Natural killer cell (primary cell): Measurements from ENCODE around the gene MRPL39. TPM values are rescaled to one million over a fixed set of nuclear protein-coding genes. Genes with fewer than 3 reads are reported as not detected.

Experiments
- ATAC-seq, 3 donors: fragments of 150-1000 bp in 2 of 3; fragments of 200-7000 bp in 1 of 3; cut with Tn5 transposase; 1 replicate in 1 of 3; 2 replicates in 2 of 3; pipeline ENCODE4 v1.10.0; 2021; ENCODE audit warnings: mild to moderate bottlenecking in 2 of 3, moderate library complexity in 2 of 3
- DNase-seq, 2 donors: peaks; one replicate each; pipeline versions ENCODE4 v3.0.0 to v3.0.0-alpha.2; 2013 to 2021; ENCODE audit warnings: mixed read lengths in 1 of 2
- H3K27ac ChIP-seq: one replicate; pipeline ENCODE4 v1.5.1; 2013; ENCODE audit warnings: mild to moderate bottlenecking, low read length
- H3K27me3 ChIP-seq: one replicate; pipeline ENCODE4 v1.6.1; 2013; ENCODE audit warnings: low read length; ENCODE audit not compliant: control insufficient read depth, insufficient read depth
- H3K36me3 ChIP-seq: one replicate; pipeline ENCODE4 v1.6.1; 2013; ENCODE audit warnings: low read length; ENCODE audit not compliant: control insufficient read depth, insufficient read depth
- H3K4me1 ChIP-seq: one replicate; pipeline ENCODE4 v1.6.1; 2013; ENCODE audit warnings: low read length; ENCODE audit not compliant: control insufficient read depth, insufficient read depth
- H3K4me3 ChIP-seq: one replicate; pipeline ENCODE4 v1.5.1; 2013; ENCODE audit warnings: low read length
- H3K9me3 ChIP-seq: one replicate; pipeline ENCODE4 v1.6.1; 2013; ENCODE audit warnings: low read length; ENCODE audit not compliant: control insufficient read depth, insufficient read depth
- H3K27ac Mint-ChIP-seq, 2 donors: one replicate each; pipeline ENCODE4 v1.8.0; 2022; ENCODE audit warnings: mild to moderate bottlenecking in 2 of 2, mixed read lengths in 2 of 2, moderate library complexity in 1 of 2
- H3K27me3 Mint-ChIP-seq, 2 donors: one replicate each; pipeline ENCODE4 v1.8.0; 2022; ENCODE audit warnings: low read depth in 2 of 2, mixed read lengths in 2 of 2
- H3K36me3 Mint-ChIP-seq: one replicate; pipeline ENCODE4 v1.8.0; 2022; ENCODE audit warnings: mixed read lengths
- H3K4me1 Mint-ChIP-seq, 2 donors: one replicate each; pipeline ENCODE4 v1.8.0; 2022; ENCODE audit warnings: mixed read lengths in 2 of 2
- H3K4me3 Mint-ChIP-seq: one replicate; pipeline ENCODE4 v1.8.0; 2022; ENCODE audit warnings: mild to moderate bottlenecking, moderate library complexity, mixed read lengths
- H3K9me3 Mint-ChIP-seq, 2 donors: one replicate each; pipeline ENCODE4 v1.8.0; 2022; ENCODE audit warnings: mixed read lengths in 2 of 2
- WGBS: methylation state at CpG from one replicate; pipeline ENCODE4 v1.1.7; 2013; ENCODE audit warnings: missing lambda C conversion rate; ENCODE audit not compliant: insufficient coverage; 5-methylcytosine and 5-hydroxymethylcytosine counted together
- intact Hi-C: fragments of 100-400 bp; cut with micrococcal nuclease; formaldehyde crosslinking; loops from one replicate; pipeline ENCODE4 v1.14.2; 2022
- total RNA-seq, 4 donors: library from RNA; stranded (reverse); fragments of 120-200 nt in 1 of 4; gene quantifications; one replicate each; pipeline versions ENCODE4 v1.2.3 to v1.2.4, GENCODE V29; 2013 to 2022
- TF ChIP-seq, protein P1 (sequence below): fragments of 200-600 bp; IDR thresholded peaks from one replicate; pipeline ENCODE4 v1.8.0; 2022; ENCODE audit warnings: antibody characterized with exemption

The MRPL39 gene
- total RNA-seq, 3 donors from 2014 or later (not counting 1 experiment from before 2014, with no cell fraction given) = 10.8 to 12.8 (median 10.8) TPM

DNA sequence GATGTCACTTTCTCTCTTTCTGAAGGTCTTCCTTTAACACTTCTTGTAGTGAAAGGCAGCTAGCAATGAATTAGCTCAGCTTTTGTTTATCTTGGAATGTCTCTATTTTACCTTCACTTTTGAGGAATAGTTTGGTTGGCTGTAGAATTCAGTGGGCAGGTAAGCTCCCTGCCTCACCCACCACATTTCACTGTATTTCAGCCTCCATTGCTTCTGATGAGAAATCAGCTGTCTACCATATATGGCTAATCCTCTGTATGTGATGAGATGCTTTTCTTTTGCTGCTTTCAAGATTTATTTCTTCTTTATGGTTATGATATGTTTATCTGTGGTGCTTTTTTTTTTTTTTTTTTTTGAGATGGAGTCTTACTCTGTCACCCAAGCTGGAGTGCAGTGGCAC lies 70.1 kb downstream of the MRPL39 start:
- DNase-seq = no peak
- intact Hi-C loops = no loop called here
- ATAC-seq = no peak
- Mint-ChIP-seq H3K4me1 (no peaks in the 10 kb centered on the region), H3K36me3 (peaks cover 17% of the 10 kb centered on the region), H3K9me3 (peaks cover 4 to 7% of the 10 kb centered on the region in 2 donors), H3K4me3 (no peak overlapping the region), H3K27me3 (peaks cover 8 to 9% of the 10 kb centered on the region in 2 donors), H3K27ac (no peak overlapping the region)
- H3K27ac ChIP-seq = no peak overlapping the region
- peaks cover 2% of the 10 kb centered on the region for H3K9me3 ChIP-seq
- H3K4me3 ChIP-seq = no peak overlapping the region
- H3K4me1 ChIP-seq = no peaks in the 10 kb centered on the region
- H3K27me3 ChIP-seq = no peaks in the 10 kb centered on the region
- TF ChIP-seq, protein P1, sequence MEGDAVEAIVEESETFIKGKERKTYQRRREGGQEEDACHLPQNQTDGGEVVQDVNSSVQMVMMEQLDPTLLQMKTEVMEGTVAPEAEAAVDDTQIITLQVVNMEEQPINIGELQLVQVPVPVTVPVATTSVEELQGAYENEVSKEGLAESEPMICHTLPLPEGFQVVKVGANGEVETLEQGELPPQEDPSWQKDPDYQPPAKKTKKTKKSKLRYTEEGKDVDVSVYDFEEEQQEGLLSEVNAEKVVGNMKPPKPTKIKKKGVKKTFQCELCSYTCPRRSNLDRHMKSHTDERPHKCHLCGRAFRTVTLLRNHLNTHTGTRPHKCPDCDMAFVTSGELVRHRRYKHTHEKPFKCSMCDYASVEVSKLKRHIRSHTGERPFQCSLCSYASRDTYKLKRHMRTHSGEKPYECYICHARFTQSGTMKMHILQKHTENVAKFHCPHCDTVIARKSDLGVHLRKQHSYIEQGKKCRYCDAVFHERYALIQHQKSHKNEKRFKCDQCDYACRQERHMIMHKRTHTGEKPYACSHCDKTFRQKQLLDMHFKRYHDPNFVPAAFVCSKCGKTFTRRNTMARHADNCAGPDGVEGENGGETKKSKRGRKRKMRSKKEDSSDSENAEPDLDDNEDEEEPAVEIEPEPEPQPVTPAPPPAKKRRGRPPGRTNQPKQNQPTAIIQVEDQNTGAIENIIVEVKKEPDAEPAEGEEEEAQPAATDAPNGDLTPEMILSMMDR = no peak
- H3K36me3 ChIP-seq = no peaks in the 10 kb centered on the region

- no peaks in the 10 kb centered on the region for H3K27me3 ChIP-seq
- DNase-seq (no peak), ATAC-seq (no peak)
- H3K4me3 ChIP-seq = no peak overlapping the region
- Mint-ChIP-seq H3K27ac (no peak overlapping the region), H3K36me3 (peaks cover 17% of the 10 kb centered on the region), H3K4me3 (no peak overlapping the region), H3K4me1 (no peaks in the 10 kb centered on the region), H3K9me3 (peaks cover 4 to 7% of the 10 kb centered on the region in 2 donors), H3K27me3 (peaks cover 8 to 9% of the 10 kb centered on the region in 2 donors)
- no peaks in the 10 kb centered on the region for H3K4me1 ChIP-seq
- H3K27ac ChIP-seq = no peak overlapping the region
- H3K36me3 ChIP-seq = no peaks in the 10 kb centered on the region
- TF ChIP-seq, protein P1 = no peak
- intact Hi-C loops = no loop called here
- peaks cover 2% of the 10 kb centered on the region for H3K9me3 ChIP-seq
Observed at GRCh38 chr21:25536752-25537151, 70.5 kb downstream of the MRPL39 start.

- ATAC-seq (no peak), DNase-seq (no peak)
- Histone ChIP-seq H3K27me3 (no peaks in the 10 kb centered on the region), H3K27ac (no peak overlapping the region), H3K4me3 (no peak overlapping the region), H3K4me1 (no peaks in the 10 kb centered on the region), H3K36me3 (no peaks in the 10 kb centered on the region), H3K9me3 (peaks cover 2% of the 10 kb centered on the region)
- TF ChIP-seq, protein P1 = no peak
- Mint-ChIP-seq H3K27me3 (peaks cover 8 to 9% of the 10 kb centered on the region in 2 donors), H3K4me1 (no peaks in the 10 kb centered on the region), H3K9me3 (peaks cover 4 to 7% of the 10 kb centered on the region in 2 donors), H3K27ac (no peak overlapping the region), H3K36me3 (peaks cover 17% of the 10 kb centered on the region), H3K4me3 (no peak overlapping the region)
- intact Hi-C loops = no loop called here
- WGBS = 90% methylated on average over 2 of the region's 2 CpGs
Observed at GRCh38 chr21:25535849-25536248, 71.4 kb downstream of the MRPL39 start.

Other genes starting within 250 kb of the MRPL39 start
- under 1 TPM in 1 of 3 donors, not detected in 2; 0.09 TPM for gene JAM2, start 31.8 kb upstream of the MRPL39 start, total RNA-seq
- gene ATP5PF, start 127.4 kb upstream of the MRPL39 start, total RNA-seq = 10 to 100 TPM; 36.2 to 41.6 (median 36.4) TPM
- gene GABPA, start 127.5 kb upstream of the MRPL39 start, total RNA-seq = 10 to 100 TPM; 25.2 to 29.3 (median 27.7) TPM